ENCODE data around the gene CAMK2G. TPM values are rescaled to one million over a fixed set of nuclear protein-coding genes. Genes with fewer than 3 reads are reported as not detected.

The CAMK2G gene
- total and polyA plus RNA-seq, 3 experiments from 2014 or later = 8.1 to 17.5 (median 17.3) TPM

DNA sequence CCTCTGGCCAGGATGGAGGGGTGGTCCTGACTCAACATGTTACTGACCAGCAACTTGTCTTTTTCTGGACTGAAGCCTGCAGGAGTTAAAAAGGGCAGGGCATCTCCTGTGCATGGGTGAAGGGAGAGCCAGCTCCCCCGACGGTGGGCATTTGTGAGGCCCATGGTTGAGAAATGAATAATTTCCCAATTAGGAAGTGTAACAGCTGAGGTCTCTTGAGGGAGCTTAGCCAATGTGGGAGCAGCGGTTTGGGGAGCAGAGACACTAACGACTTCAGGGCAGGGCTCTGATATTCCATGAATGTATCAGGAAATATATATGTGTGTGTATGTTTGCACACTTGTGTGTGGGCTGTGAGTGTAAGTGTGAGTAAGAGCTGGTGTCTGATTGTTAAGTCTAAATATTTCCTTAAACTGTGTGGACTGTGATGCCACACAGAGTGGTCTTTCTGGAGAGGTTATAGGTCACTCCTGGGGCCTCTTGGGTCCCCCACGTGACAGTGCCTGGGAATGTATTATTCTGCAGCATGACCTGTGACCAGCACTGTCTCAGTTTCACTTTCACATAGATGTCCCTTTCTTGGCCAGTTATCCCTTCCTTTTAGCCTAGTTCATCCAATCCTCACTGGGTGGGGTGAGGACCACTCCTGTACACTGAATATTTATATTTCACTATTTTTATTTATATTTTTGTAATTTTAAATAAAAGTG lies 42.6 kb upstream of the CAMK2G start:
- Mint-ChIP-seq H3K27ac (no peak overlapping the region), H3K4me1 (peaks cover 12 to 22% (median 16%) of the 10 kb centered on the region in 3 donors), H3K36me3 (peaks cover 0 to 6% (median 2%) of the 10 kb centered on the region in 3 donors), H3K9me3 (peaks cover 0 to 11% (median 10%) of the 10 kb centered on the region in 5 donors), H3K27me3 (peaks cover 14 to 20% of the 10 kb centered on the region in 2 donors), H3K4me3 (no peak overlapping the region)
- Histone ChIP-seq H3K27me3 (ENCODE audit: insufficient read depth, low read length, poor library complexity, severe bottlenecking) (peaks cover 7% of the 10 kb centered on the region), H3K4me1 (ENCODE audit: insufficient read depth, low read length) (peaks cover 20% of the 10 kb centered on the region), H3K36me3 (ENCODE audit: insufficient read depth, low read length) (no peaks in the 10 kb centered on the region), H3K27ac (ENCODE audit: low read depth, low read length) (no peak overlapping the region), H3K4me3 (ENCODE audit: low read length) (no peak overlapping the region), H3K9me3 (ENCODE audit: low read length) (no peaks in the 10 kb centered on the region)
- DNase-seq = no peak
- ChIA-PET CTCF (interaction anchor here (2.0 to 3.6 kb wide), 3 partner anchors 24 to 37 kb away, joined by 6 to 22 read pairs (median 9); no protein-coding TSS in a partner anchor), POLR2A (no interaction called here)

DNA sequence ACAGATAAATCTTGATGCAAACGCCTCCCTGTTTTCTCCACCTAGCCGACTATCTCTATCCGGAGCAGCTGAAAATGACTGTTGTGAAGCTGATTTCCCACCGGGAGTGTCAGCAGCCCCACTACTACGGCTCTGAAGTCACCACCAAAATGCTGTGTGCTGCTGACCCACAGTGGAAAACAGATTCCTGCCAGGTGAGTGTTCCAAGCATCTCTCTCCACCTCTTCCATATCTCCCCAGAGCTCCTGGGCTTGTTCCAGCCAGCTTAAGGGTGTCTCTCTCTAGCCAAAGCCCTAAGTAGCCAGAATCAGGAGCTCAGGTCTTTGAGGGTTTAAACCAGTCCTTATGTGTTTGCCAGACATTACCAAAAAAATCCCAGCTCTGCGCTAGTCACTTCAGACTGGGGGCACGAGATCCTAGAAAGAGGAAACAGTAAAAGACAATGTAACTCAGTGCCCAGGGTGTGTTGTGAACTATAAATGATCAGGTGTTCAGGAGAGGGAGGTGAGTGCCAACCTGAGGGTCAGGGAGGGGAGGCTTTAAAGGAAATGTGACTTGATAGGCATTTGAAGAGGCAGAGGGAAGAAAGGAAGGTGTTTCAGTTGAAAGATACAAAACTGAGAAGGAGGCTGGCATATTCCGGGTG lies 41.0 kb upstream of the CAMK2G start:
- H3K27ac ChIP-seq (ENCODE audit: low read depth, low read length) = no peak overlapping the region
- H3K4me3 ChIP-seq (ENCODE audit: low read length) = no peak overlapping the region
- Mint-ChIP-seq H3K27me3 (peaks cover 20 to 32% of the 10 kb centered on the region in 2 donors), H3K4me1 (peaks cover 16 to 25% (median 23%) of the 10 kb centered on the region in 3 donors), H3K4me3 (no peak overlapping the region), H3K27ac (peak overlapping the region in 1 of 8 donors; percentile 0), H3K36me3 (peaks cover 2 to 6% (median 2%) of the 10 kb centered on the region in 3 donors), H3K9me3 (peaks cover 0 to 11% (median 10%) of the 10 kb centered on the region in 5 donors)
- no peaks in the 10 kb centered on the region for H3K36me3 ChIP-seq (ENCODE audit: insufficient read depth, low read length)
- peaks cover 20% of the 10 kb centered on the region for H3K4me1 ChIP-seq (ENCODE audit: insufficient read depth, low read length)
- no peak for DNase-seq
- H3K9me3 ChIP-seq (ENCODE audit: low read length) = no peaks in the 10 kb centered on the region
- peaks cover 14% of the 10 kb centered on the region for H3K27me3 ChIP-seq (ENCODE audit: insufficient read depth, low read length, poor library complexity, severe bottlenecking)
- CTCF ChIA-PET = interaction anchor here (0.8 to 2.0 kb wide), 2 partner anchors 25 to 29 kb away, joined by 4 to 6 read pairs; no protein-coding TSS in a partner anchor
- POLR2A ChIA-PET = no interaction called here

DNA sequence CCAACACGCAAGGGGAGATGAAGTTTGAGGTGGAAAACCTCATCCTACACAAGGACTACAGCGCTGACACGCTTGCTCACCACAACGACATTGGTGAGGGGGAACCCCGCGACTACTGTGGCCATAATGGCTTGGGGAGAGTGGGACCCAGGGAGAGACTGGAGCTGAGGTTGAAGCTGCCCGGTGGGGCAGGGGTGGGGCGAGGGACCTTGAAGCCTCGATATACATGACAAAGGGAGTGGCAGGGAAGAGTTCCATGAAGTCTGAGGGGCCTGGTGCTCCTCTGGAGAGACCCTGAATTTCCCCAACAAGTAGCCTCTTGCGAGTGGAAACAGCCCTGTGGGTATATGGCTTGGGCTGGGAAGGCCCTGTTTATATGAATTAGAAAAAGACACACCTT lies 39.7 kb upstream of the CAMK2G start:
- Histone ChIP-seq H3K36me3 (ENCODE audit: insufficient read depth, low read length) (no peaks in the 10 kb centered on the region), H3K27ac (ENCODE audit: low read depth, low read length) (no peak overlapping the region), H3K9me3 (ENCODE audit: low read length) (no peaks in the 10 kb centered on the region), H3K27me3 (ENCODE audit: insufficient read depth, low read length, poor library complexity, severe bottlenecking) (peaks cover 20% of the 10 kb centered on the region), H3K4me1 (ENCODE audit: insufficient read depth, low read length) (peaks cover 22% of the 10 kb centered on the region), H3K4me3 (ENCODE audit: low read length) (no peak overlapping the region)
- DNase-seq = no peak
- Mint-ChIP-seq H3K27me3 (peaks cover 29 to 44% of the 10 kb centered on the region in 2 donors), H3K4me1 (peaks cover 18 to 29% (median 28%) of the 10 kb centered on the region in 3 donors), H3K4me3 (peak overlapping the region in 1 of 7 donors; percentile 18), H3K9me3 (peaks cover 0 to 8% (median 6%) of the 10 kb centered on the region in 5 donors), H3K27ac (no peak overlapping the region), H3K36me3 (peaks cover 2 to 6% (median 2%) of the 10 kb centered on the region in 3 donors)
- ChIA-PET POLR2A (no interaction called here), CTCF (no interaction called here)

- CTCF ChIA-PET = interaction anchor here (1.0 to 2.9 kb wide), 4 partner anchors 25 to 47 kb away, joined by 3 to 12 read pairs (median 5); no protein-coding TSS in a partner anchor
- peak overlapping the region in 4 of 8 donors; percentile 29 to 63 (median 53) for H3K27ac Mint-ChIP-seq
- POLR2A ChIA-PET = no interaction called here
- peak overlapping the region; percentile 54 for H3K4me3 ChIP-seq (ENCODE audit: low read length)
- no peak overlapping the region for H3K27ac ChIP-seq (ENCODE audit: low read depth, low read length)
- peaks cover 25 to 35% (median 30%) of the 10 kb centered on the region in 3 donors for H3K4me1 Mint-ChIP-seq
- H3K4me3 Mint-ChIP-seq = peak overlapping the region; percentile 82 to 95 (median 89)
- H3K27me3 Mint-ChIP-seq = peaks cover 39 to 66% of the 10 kb centered on the region in 2 donors
- DNase-seq = no peak
- H3K36me3 Mint-ChIP-seq = peaks cover 0 to 2% (median 2%) of the 10 kb centered on the region in 3 donors
- H3K9me3 Mint-ChIP-seq = no peaks in the 10 kb centered on the region
- peaks cover 20% of the 10 kb centered on the region for H3K27me3 ChIP-seq (ENCODE audit: insufficient read depth, low read length, poor library complexity, severe bottlenecking)
- peaks cover 34% of the 10 kb centered on the region for H3K4me1 ChIP-seq (ENCODE audit: insufficient read depth, low read length)
- no peaks in the 10 kb centered on the region for H3K9me3 ChIP-seq (ENCODE audit: low read length)
- H3K36me3 ChIP-seq (ENCODE audit: insufficient read depth, low read length) = no peaks in the 10 kb centered on the region
Observed at GRCh38 chr10:73911553-73912004, 37.2 kb upstream of the CAMK2G start.

- peaks cover 25 to 35% (median 30%) of the 10 kb centered on the region in 3 donors for H3K4me1 Mint-ChIP-seq
- POLR2A ChIA-PET = no interaction called here
- Histone ChIP-seq H3K27ac (ENCODE audit: low read depth, low read length) (peak within 1 kb of the TSS; percentile 13), H3K27me3 (ENCODE audit: insufficient read depth, low read length, poor library complexity, severe bottlenecking) (peaks cover 20% of the 10 kb centered on the region), H3K4me3 (ENCODE audit: low read length) (peak within 1 kb of the TSS; percentile 54), H3K9me3 (ENCODE audit: low read length) (no peaks in the 10 kb centered on the region), H3K36me3 (ENCODE audit: insufficient read depth, low read length) (no peaks in the 10 kb centered on the region), H3K4me1 (ENCODE audit: insufficient read depth, low read length) (peaks cover 34% of the 10 kb centered on the region)
- peak within 1 kb of the TSS; percentile 84 to 95 (median 89) for H3K4me3 Mint-ChIP-seq
- DNase-seq = peak; percentile 23 to 53 (median 28)
- peaks cover 0 to 2% (median 2%) of the 10 kb centered on the region in 3 donors for H3K36me3 Mint-ChIP-seq
- no peaks in the 10 kb centered on the region for H3K9me3 Mint-ChIP-seq
- H3K27ac Mint-ChIP-seq = peak within 1 kb of the TSS in 4 of 8 donors; percentile 29 to 63 (median 53)
- CTCF ChIA-PET = interaction anchor here (1.2 to 2.9 kb wide), 4 partner anchors 24 to 46 kb away, joined by 3 to 12 read pairs (median 5); no protein-coding TSS in a partner anchor
- peaks cover 39 to 69% of the 10 kb centered on the region in 2 donors for H3K27me3 Mint-ChIP-seq
Observed at GRCh38 chr10:73910764-73911552, 36.6 kb upstream of the CAMK2G start, which contains the start of gene PLAU. Gene PLAU, plus strand, starts transcription at chr10:73911132. Its CDS starts 424 bp downstream, at chr10:73911556.

GRCh38 chr10:73910401-73910763 lies 36.0 kb upstream of the CAMK2G start:
- CTCF ChIA-PET = interaction anchor here (1.2 to 2.9 kb wide), 2 partner anchors 30 to 46 kb away, joined by 3 to 12 read pairs; no protein-coding TSS in a partner anchor
- H3K9me3 ChIP-seq (ENCODE audit: low read length) = no peaks in the 10 kb centered on the region
- peaks cover 34% of the 10 kb centered on the region for H3K4me1 ChIP-seq (ENCODE audit: insufficient read depth, low read length)
- H3K36me3 ChIP-seq (ENCODE audit: insufficient read depth, low read length) = no peaks in the 10 kb centered on the region
- no peaks in the 10 kb centered on the region for H3K9me3 Mint-ChIP-seq
- H3K27ac Mint-ChIP-seq = peak overlapping the region in 2 of 8 donors; percentile 23 to 61
- POLR2A ChIA-PET = no interaction called here
- H3K27ac ChIP-seq (ENCODE audit: low read depth, low read length) = peak overlapping the region; percentile 13
- peak overlapping the region; percentile 46 to 91 (median 83) for H3K4me3 Mint-ChIP-seq
- DNase-seq = no peak
- peaks cover 0 to 2% (median under 1%) of the 10 kb centered on the region in 3 donors for H3K36me3 Mint-ChIP-seq
- peak overlapping the region; percentile 48 for H3K4me3 ChIP-seq (ENCODE audit: low read length)
- H3K27me3 Mint-ChIP-seq = peaks cover 42 to 72% of the 10 kb centered on the region in 2 donors
- peaks cover 25 to 35% (median 30%) of the 10 kb centered on the region in 3 donors for H3K4me1 Mint-ChIP-seq
- peaks cover 20% of the 10 kb centered on the region for H3K27me3 ChIP-seq (ENCODE audit: insufficient read depth, low read length, poor library complexity, severe bottlenecking)

- Histone ChIP-seq H3K36me3 (ENCODE audit: insufficient read depth, low read length) (no peaks in the 10 kb centered on the region), H3K27ac (ENCODE audit: low read depth, low read length) (peak overlapping the region; percentile 19), H3K4me3 (ENCODE audit: low read length) (no peak overlapping the region), H3K9me3 (ENCODE audit: low read length) (no peaks in the 10 kb centered on the region), H3K27me3 (ENCODE audit: insufficient read depth, low read length, poor library complexity, severe bottlenecking) (peaks cover 21% of the 10 kb centered on the region), H3K4me1 (ENCODE audit: insufficient read depth, low read length) (peaks cover 34% of the 10 kb centered on the region)
- Mint-ChIP-seq H3K9me3 (no peaks in the 10 kb centered on the region), H3K27me3 (peaks cover 44 to 75% of the 10 kb centered on the region in 2 donors), H3K4me3 (peak overlapping the region in 5 of 7 donors; percentile 22 to 84 (median 83)), H3K36me3 (peaks cover 0 to 3% (median 2%) of the 10 kb centered on the region in 3 donors), H3K4me1 (peaks cover 25 to 35% (median 30%) of the 10 kb centered on the region in 3 donors), H3K27ac (no peak overlapping the region)
- ChIA-PET POLR2A (no interaction called here), CTCF (interaction anchor here (2.9 kb wide), 1 partner anchor 31 kb away, joined by 12 read pairs; no protein-coding TSS in a partner anchor)
- DNase-seq = no peak
Observed at GRCh38 chr10:73909540-73910115, 35.3 kb upstream of the CAMK2G start.
